ENCODE data around the gene KCNIP4. TPM values are rescaled to one million over a fixed set of nuclear protein-coding genes. Genes with fewer than 3 reads are reported as not detected.

KCNIP4 gene
- total and polyA plus RNA-seq, 2 of the 4 experiments (the other 2 are of a cell fraction), result not detected

GRCh38 chr4:20857081-20857480, 1091.5 kb downstream of the KCNIP4 start:
- Histone ChIP-seq H3K4me1 (ENCODE audit: control insufficient read depth, insufficient read depth, low read length) (no peaks in the 10 kb centered on the region), H3K36me3 (ENCODE audit: control insufficient read depth, insufficient read depth, low read length) (no peaks in the 10 kb centered on the region), H3K27ac (ENCODE audit: insufficient read depth, low read length) (no peak overlapping the region), H2AFZ (replicated peaks; ENCODE audit: low read length, poor library complexity) (no peak overlapping the region), H3K4ac (ENCODE audit: low read depth, low read length) (no peak overlapping the region), H2BK20ac (ENCODE audit: low read depth, low read length) (no peak overlapping the region), H3K18ac (ENCODE audit: low read depth, low read length) (no peak overlapping the region), H4K8ac (ENCODE audit: low read depth in 2 of 2, low read length in 2 of 2) (no peak overlapping the region), H2AK9ac (replicated peaks; ENCODE audit: low read depth, low read length, poor library complexity) (no peak overlapping the region), H3K9me3 (ENCODE audit: control insufficient read depth, insufficient read depth, low read length) (peaks cover 4% of the 10 kb centered on the region), H4K5ac (ENCODE audit: low read depth, low read length) (no peak overlapping the region), H4K20me1 (ENCODE audit: insufficient read depth, low read length) (no peaks in the 10 kb centered on the region), H3K9ac (ENCODE audit: low read depth, low read length) (no peak overlapping the region), H2BK120ac (ENCODE audit: low read depth, low read length) (no peak overlapping the region), H2AK5ac (ENCODE audit: low read depth, low read length) (no peak overlapping the region), H3K23ac (ENCODE audit: low read depth, low read length) (no peak overlapping the region), H4K91ac (ENCODE audit: insufficient read depth, low read depth, low read length) (no peak overlapping the region), H2BK5ac (ENCODE audit: low read depth, low read length, poor library complexity, severe bottlenecking) (no peak overlapping the region), H3K79me1 (ENCODE audit: low read depth in 1 of 2, low read length in 2 of 2) (no peaks in the 10 kb centered on the region), H3K4me3 (ENCODE audit: insufficient read depth, low read depth, low read length) (no peak overlapping the region), H3K4me2 (ENCODE audit: low read depth, low read length) (no peak overlapping the region), H3K9me1 (ENCODE audit: insufficient read depth, low read length) (no peaks in the 10 kb centered on the region), H3K27me3 (ENCODE audit: control insufficient read depth, insufficient read depth, low read length) (no peaks in the 10 kb centered on the region), H3K14ac (replicated peaks; ENCODE audit: low read depth, low read length) (no peak overlapping the region), H3K56ac (ENCODE audit: extremely low read depth, insufficient read depth, low read length) (no peak overlapping the region), H2BK15ac (ENCODE audit: low read depth, low read length) (no peak overlapping the region)
- in situ Hi-C loops (cut with MboI; ENCODE audit: low sequenced_read_pairs), result no loop called here
- WGBS, 2 experiments (ENCODE audit: extremely low coverage in 2 of 2, insufficient read length in 1 of 2), result no CpG with 5 or more reads among the region's 5 CpGs
- intact Hi-C loops (cut with micrococcal nuclease), result no loop called here
- dilution Hi-C loops (cut with HindIII; ENCODE audit: low sequenced_read_pairs, unreplicated experiment), result no loop called here
- DNase-seq (no peak), ATAC-seq (ENCODE audit: low read depth) (no peak)
- ChIA-PET CTCF (interaction anchor here (0.6 kb wide), 1 partner anchor 29 kb away, joined by 4 read pairs; no protein-coding TSS in a partner anchor), POLR2A (ENCODE audit: unreplicated experiment) (no interaction called here)
- no peak for TF ChIP-seq NFE2L2 (IDR thresholded peaks at IDR 0.05; ENCODE audit: low read depth, low read length)
- no peak for TF ChIP-seq MAFK (IDR thresholded peaks at IDR 0.05; ENCODE audit: low read depth, low read length)
- TF ChIP-seq CTCF (conservative IDR thresholded peaks at IDR 0.05; ENCODE audit: low read depth, low read length), result no peak
- no peak for TF ChIP-seq ELK1 (IDR thresholded peaks at IDR 0.05; ENCODE audit: borderline replicate concordance, low read depth, low read length)
- no peak for TF ChIP-seq MXI1 (IDR thresholded peaks at IDR 0.05; ENCODE audit: borderline replicate concordance, low read depth, low read length)
- TF ChIP-seq SMC3 (IDR thresholded peaks at IDR 0.05; ENCODE audit: low read depth, low read length), result no peak
- no peak for TF ChIP-seq CEBPB (IDR thresholded peaks at IDR 0.05; ENCODE audit: low read depth, low read length)
- TF ChIP-seq BHLHE40 (IDR thresholded peaks at IDR 0.05; ENCODE audit: low read depth, low read length), result no peak
- no peak for TF ChIP-seq USF2 (IDR thresholded peaks at IDR 0.05; ENCODE audit: low read depth, low read length)
- TF ChIP-seq CHD1 (IDR thresholded peaks at IDR 0.05; ENCODE audit: low read depth, low read length), result no peak
- no peak for TF ChIP-seq MAZ (IDR thresholded peaks at IDR 0.05; ENCODE audit: borderline replicate concordance, low read depth, low read length)
- TF ChIP-seq FOS (IDR thresholded peaks at IDR 0.05; ENCODE audit: low read depth, low read length), result no peak
- TF ChIP-seq RCOR1 (IDR thresholded peaks at IDR 0.05; ENCODE audit: insufficient replicate concordance, low read length), result no peak
- TF ChIP-seq POLR2A (IDR thresholded peaks at IDR 0.05; ENCODE audit: low read depth, low read length), result no peak
- no peak for TF ChIP-seq RAD21 (IDR thresholded peaks at IDR 0.05; ENCODE audit: low read length)
- no peak for TF ChIP-seq RFX5 (IDR thresholded peaks at IDR 0.05; ENCODE audit: low read depth, low read length)
- BruUV-seq (replicated peaks), result no TSS peak
